T-helper 2 cell (primary cell): ENCODE results near the gene PDE9A.

Experiments used
- DNase-seq, 5 experiments: peaks; one replicate each; pipeline versions ENCODE4 v3.0.0 to v3.0.0-alpha.2; 2012 to 2022

Gene PDE9A

GRCh38 chr21:42744520-42745445, 91.4 kb downstream of the PDE9A start:
- no peak for DNase-seq

- DNase-seq: no peak
Observed at GRCh38 chr21:42745511-42746239, 92.3 kb downstream of the PDE9A start.

- no peak for DNase-seq
Observed at GRCh38 chr21:42746240-42746592, 92.8 kb downstream of the PDE9A start.

- peak in 2 of 5 experiments; percentile 75 to 78 for DNase-seq
Observed at GRCh38 chr21:42746593-42747275, 93.3 kb downstream of the PDE9A start.

GRCh38 chr21:42747276-42747701, 93.9 kb downstream of the PDE9A start:
- DNase-seq: no peak

GRCh38 chr21:42747746-42748351, 94.4 kb downstream of the PDE9A start:
- DNase-seq: no peak

GRCh38 chr21:42748620-42749176, 95.3 kb downstream of the PDE9A start:
- DNase-seq: no peak

- no peak for DNase-seq
Observed at GRCh38 chr21:42750737-42751530, 97.5 kb downstream of the PDE9A start.

- no peak for DNase-seq
Observed at GRCh38 chr21:42751866-42752265, 98.4 kb downstream of the PDE9A start.

GRCh38 chr21:42753804-42754203, 100.4 kb downstream of the PDE9A start:
- DNase-seq: no peak

- no peak for DNase-seq
Observed at GRCh38 chr21:42754270-42754933, 101.0 kb downstream of the PDE9A start.

GRCh38 chr21:42755031-42755665, 101.7 kb downstream of the PDE9A start:
- DNase-seq: no peak

GRCh38 chr21:42755766-42756579, 102.6 kb downstream of the PDE9A start:
- no peak for DNase-seq

- DNase-seq: no peak
Observed at GRCh38 chr21:42756580-42757250, 103.3 kb downstream of the PDE9A start.

GRCh38 chr21:42757422-42757821, 104.0 kb downstream of the PDE9A start:
- no peak for DNase-seq

- DNase-seq: no peak
Observed at GRCh38 chr21:42757826-42758655, 104.6 kb downstream of the PDE9A start.

- DNase-seq: no peak
Observed at GRCh38 chr21:42758721-42759593, 105.5 kb downstream of the PDE9A start.
